Caco-2 (cell line): ENCODE results near the gene LY6G5C. TPM values are rescaled to one million over a fixed set of nuclear protein-coding genes. Genes with fewer than 3 reads are reported as not detected.

Experiments used
- BruUV-seq: library from RNA; stranded (reverse); fragments of 400-500 nt; replicated peaks from 2 replicates; lab custom pipeline; 2021; lab: Mats Ljungman, UMichigan
- CTCF ChIA-PET: fragments of 300-600 bp; sonication (Branson Sonifier 250); formaldehyde crosslinking; loops from one replicate; lab custom pipeline; 2022; ENCODE audit warnings: antibody characterized with exemption; lab: Charles Lee
- POLR2A ChIA-PET: fragments of 300-600 bp; sonication (Branson Sonifier 250); formaldehyde crosslinking; loops from one replicate; lab custom pipeline; 2022; ENCODE audit warnings: antibody characterized with exemption; lab: Charles Lee
- DNase-seq, 2 experiments: peaks; one replicate each; pipeline versions ENCODE4 v3.0.0 to v3.0.0-alpha.2; 2020 to 2022
- H3K27me3 ChIP-seq: replicated peaks from 2 replicates; pipeline ENCODE4 v1.6.0; 2011; ENCODE audit warnings: low read length; ENCODE audit not compliant: control insufficient read depth, insufficient read depth
- H3K36me3 ChIP-seq: 2 replicates; pipeline ENCODE4 v1.5.1; 2011; ENCODE audit warnings: low read length; ENCODE audit not compliant: control insufficient read depth, insufficient read depth
- H3K4me1 ChIP-seq: fragments of 250-450 bp; sonication (Bioruptor Pico); 2 replicates; pipeline ENCODE4 v1.5.1; 2020; ENCODE audit warnings: mild to moderate bottlenecking
- H3K4me3 ChIP-seq: 2 replicates; pipeline ENCODE4 v1.5.1; 2011; ENCODE audit warnings: low read depth, mild to moderate bottlenecking, control low read depth, low read length
- H3K9me3 ChIP-seq: fragments of 250-450 bp; sonication (Bioruptor Pico); 2 replicates; pipeline ENCODE4 v1.5.1; 2020; ENCODE audit warnings: mild to moderate bottlenecking, moderate library complexity
- H3K27ac Mint-ChIP-seq: one replicate; pipeline ENCODE4 v1.8.0; 2022; ENCODE audit warnings: mixed read lengths; ENCODE audit not compliant: unreplicated experiment
- H3K27me3 Mint-ChIP-seq: one replicate; pipeline ENCODE4 v1.8.0; 2022; ENCODE audit warnings: mixed read lengths; ENCODE audit not compliant: insufficient read depth, unreplicated experiment
- H3K36me3 Mint-ChIP-seq: one replicate; pipeline ENCODE4 v1.8.0; 2022; ENCODE audit warnings: mild to moderate bottlenecking, mixed read lengths; ENCODE audit not compliant: insufficient read depth, unreplicated experiment
- H3K4me1 Mint-ChIP-seq: one replicate; pipeline ENCODE4 v1.8.0; 2022; ENCODE audit warnings: low read depth, mixed read lengths; ENCODE audit not compliant: unreplicated experiment
- H3K4me3 Mint-ChIP-seq: one replicate; pipeline ENCODE4 v1.8.0; 2022; ENCODE audit warnings: mild to moderate bottlenecking, moderate library complexity, mixed read lengths; ENCODE audit not compliant: unreplicated experiment
- H3K9me3 Mint-ChIP-seq: one replicate; pipeline ENCODE4 v1.8.0; 2022; ENCODE audit warnings: mixed read lengths; ENCODE audit not compliant: unreplicated experiment
- intact Hi-C: fragments of 100-400 bp; cut with micrococcal nuclease; formaldehyde crosslinking; loops from one replicate; pipeline ENCODE4 v1.10.0; 2022; ENCODE audit not compliant: unreplicated experiment
- total RNA-seq: library from RNA; stranded (reverse); gene quantifications from 2 replicates; pipeline ENCODE4 v1.2.3, GENCODE V29; 2022
- TF ChIP-seq, protein P1 (sequence below), 2 experiments: fragments of 200-600 bp in 1 of 2; IDR thresholded peaks; 1 replicate in 1 of 2; 2 replicates in 1 of 2; pipeline versions ENCODE4 v1.5.1 to v1.8.0; 2011 to 2022; ENCODE audit warnings: antibody characterized with exemption in 1 of 2, control low read depth in 1 of 2, inconsistent platforms in 1 of 2, low read depth in 1 of 2, low read length in 1 of 2, mild to moderate bottlenecking in 1 of 2, moderate library complexity in 1 of 2; ENCODE audit not compliant: insufficient read depth in 1 of 2, severe bottlenecking in 1 of 2, unreplicated experiment in 1 of 2

The LY6G5C gene
- total RNA-seq, 1 experiment from 2014 or later = 2.9 TPM

DNA sequence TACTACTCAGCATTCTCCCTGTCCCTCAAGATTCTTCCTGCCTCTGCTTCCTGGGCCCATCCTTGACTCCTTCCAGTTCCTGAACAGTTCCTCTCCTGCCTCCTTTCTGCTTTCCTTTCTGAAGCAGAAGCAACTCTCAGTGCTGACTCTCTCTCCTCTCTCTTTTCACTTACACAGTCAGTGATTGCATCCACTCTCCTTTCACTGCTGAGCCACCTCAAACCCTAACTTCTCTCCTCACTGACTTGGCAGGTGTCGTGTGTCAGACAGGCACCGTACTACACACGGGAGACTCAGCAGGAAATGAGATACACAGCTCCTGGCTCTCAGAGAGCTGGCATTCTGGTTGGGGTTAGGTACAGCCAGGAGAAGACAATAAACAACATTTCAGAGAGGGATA, 16.7 kb upstream of the LY6G5C start:
- BruUV-seq = no TSS peak
- H3K9me3 ChIP-seq = no peaks in the 10 kb centered on the region
- H3K4me3 Mint-ChIP-seq = no peak overlapping the region
- peak overlapping the region; percentile 2 for H3K27ac Mint-ChIP-seq
- DNase-seq = no peak
- peaks cover 6% of the 10 kb centered on the region for H3K36me3 ChIP-seq
- CTCF ChIA-PET = no interaction called here
- no peak overlapping the region for H3K4me3 ChIP-seq
- H3K36me3 Mint-ChIP-seq = peaks cover 54% of the 10 kb centered on the region
- no peaks in the 10 kb centered on the region for H3K27me3 ChIP-seq
- H3K4me1 Mint-ChIP-seq = peaks cover 28% of the 10 kb centered on the region
- intact Hi-C loops = no loop called here
- H3K27me3 Mint-ChIP-seq = no peaks in the 10 kb centered on the region
- POLR2A ChIA-PET = no interaction called here
- H3K9me3 Mint-ChIP-seq = no peaks in the 10 kb centered on the region
- TF ChIP-seq, protein P1, sequence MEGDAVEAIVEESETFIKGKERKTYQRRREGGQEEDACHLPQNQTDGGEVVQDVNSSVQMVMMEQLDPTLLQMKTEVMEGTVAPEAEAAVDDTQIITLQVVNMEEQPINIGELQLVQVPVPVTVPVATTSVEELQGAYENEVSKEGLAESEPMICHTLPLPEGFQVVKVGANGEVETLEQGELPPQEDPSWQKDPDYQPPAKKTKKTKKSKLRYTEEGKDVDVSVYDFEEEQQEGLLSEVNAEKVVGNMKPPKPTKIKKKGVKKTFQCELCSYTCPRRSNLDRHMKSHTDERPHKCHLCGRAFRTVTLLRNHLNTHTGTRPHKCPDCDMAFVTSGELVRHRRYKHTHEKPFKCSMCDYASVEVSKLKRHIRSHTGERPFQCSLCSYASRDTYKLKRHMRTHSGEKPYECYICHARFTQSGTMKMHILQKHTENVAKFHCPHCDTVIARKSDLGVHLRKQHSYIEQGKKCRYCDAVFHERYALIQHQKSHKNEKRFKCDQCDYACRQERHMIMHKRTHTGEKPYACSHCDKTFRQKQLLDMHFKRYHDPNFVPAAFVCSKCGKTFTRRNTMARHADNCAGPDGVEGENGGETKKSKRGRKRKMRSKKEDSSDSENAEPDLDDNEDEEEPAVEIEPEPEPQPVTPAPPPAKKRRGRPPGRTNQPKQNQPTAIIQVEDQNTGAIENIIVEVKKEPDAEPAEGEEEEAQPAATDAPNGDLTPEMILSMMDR (IDR thresholded peaks at IDR 0.05; ENCODE audit: insufficient read depth in 1 of 2, low read depth in 1 of 2, low read length in 1 of 2, severe bottlenecking in 1 of 2, unreplicated experiment in 1 of 2) = no peak
- peaks cover 33% of the 10 kb centered on the region for H3K4me1 ChIP-seq

- BruUV-seq = no TSS peak
- TF ChIP-seq, protein P1 (IDR thresholded peaks at IDR 0.05; ENCODE audit: insufficient read depth in 1 of 2, low read depth in 1 of 2, low read length in 1 of 2, severe bottlenecking in 1 of 2, unreplicated experiment in 1 of 2) = no peak
- no peak overlapping the region for H3K4me3 ChIP-seq
- Mint-ChIP-seq H3K36me3 (peaks cover 61% of the 10 kb centered on the region), H3K4me3 (no peak overlapping the region), H3K4me1 (peaks cover 39% of the 10 kb centered on the region), H3K9me3 (no peaks in the 10 kb centered on the region), H3K27ac (no peak overlapping the region), H3K27me3 (no peaks in the 10 kb centered on the region)
- H3K27me3 ChIP-seq = no peaks in the 10 kb centered on the region
- DNase-seq = no peak
- peaks cover 7% of the 10 kb centered on the region for H3K36me3 ChIP-seq
- POLR2A ChIA-PET = no interaction called here
- intact Hi-C loops = no loop called here
- H3K4me1 ChIP-seq = peaks cover 37% of the 10 kb centered on the region
- CTCF ChIA-PET = no interaction called here
- no peaks in the 10 kb centered on the region for H3K9me3 ChIP-seq
These were observed 12.7 kb upstream of the LY6G5C start for GRCh38 chr6:31693535-31693934.

DNA sequence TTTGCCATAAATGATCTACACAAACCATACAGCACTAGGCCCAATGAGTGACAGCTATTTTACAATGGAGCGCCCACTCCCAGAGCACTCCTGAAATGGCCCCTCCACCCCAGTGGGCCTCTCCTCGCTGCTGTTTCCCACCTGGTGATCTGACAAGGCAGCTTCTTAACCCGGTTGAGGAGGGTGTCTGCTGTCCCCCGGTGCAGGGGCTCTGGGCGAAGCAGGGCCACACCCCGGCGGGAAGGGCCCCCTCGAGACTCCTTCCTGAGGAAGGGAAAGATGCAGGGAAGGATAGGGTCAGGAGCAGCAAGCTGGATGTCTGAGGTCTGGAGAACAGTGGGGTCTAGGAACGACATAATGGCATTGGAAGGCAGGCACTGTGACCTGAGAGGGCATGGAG, 12.0 kb upstream of the LY6G5C start:
- CTCF ChIA-PET = interaction anchor here (0.7 kb wide), 1 partner anchor 98 kb away, joined by 3 read pairs; no protein-coding TSS in a partner anchor
- intact Hi-C loops = no loop called here
- no peaks in the 10 kb centered on the region for H3K9me3 ChIP-seq
- TF ChIP-seq, protein P1 (IDR thresholded peaks at IDR 0.05; ENCODE audit: insufficient read depth in 1 of 2, low read depth in 1 of 2, low read length in 1 of 2, severe bottlenecking in 1 of 2, unreplicated experiment in 1 of 2) = no peak
- Mint-ChIP-seq H3K36me3 (peaks cover 62% of the 10 kb centered on the region), H3K4me3 (no peak overlapping the region), H3K9me3 (no peaks in the 10 kb centered on the region), H3K27me3 (no peaks in the 10 kb centered on the region), H3K4me1 (peaks cover 39% of the 10 kb centered on the region), H3K27ac (peak overlapping the region; percentile 2)
- peaks cover 9% of the 10 kb centered on the region for H3K36me3 ChIP-seq
- no TSS peak for BruUV-seq
- no peak overlapping the region for H3K4me3 ChIP-seq
- DNase-seq = no peak
- POLR2A ChIA-PET = no interaction called here
- no peaks in the 10 kb centered on the region for H3K27me3 ChIP-seq
- H3K4me1 ChIP-seq = peaks cover 37% of the 10 kb centered on the region
